Smooth muscle cell (in vitro differentiated cells): ENCODE data around the gene CDC20. TPM values are rescaled to one million over a fixed set of nuclear protein-coding genes. Genes with fewer than 3 reads are reported as not detected.

Experiments
- DNase-seq: peaks from one replicate; lab custom pipeline; 2025; ENCODE audit not compliant: unreplicated experiment; lab: John Stamatoyannopoulos, UW
- H2AFZ ChIP-seq: fragments of 200-600 bp; sonication (generic); 2 replicates; pipeline ENCODE4 v1.6.0; 2016; ENCODE audit warnings: antibody characterized with exemption, low read depth, mild to moderate bottlenecking
- H3F3A ChIP-seq: fragments of 200-600 bp; sonication (generic); 2 replicates; pipeline ENCODE4 v1.6.0; 2017; ENCODE audit warnings: antibody characterized with exemption, low read depth
- H3K27ac ChIP-seq: fragments of 200-600 bp; sonication (generic); 2 replicates; pipeline ENCODE4 v1.5.1; 2016; ENCODE audit warnings: low read depth, mild to moderate bottlenecking
- H3K27me3 ChIP-seq: fragments of 200-600 bp; sonication (generic); 2 replicates; pipeline ENCODE4 v1.6.1; 2016; ENCODE audit warnings: low read depth, mild to moderate bottlenecking
- H3K36me3 ChIP-seq: fragments of 200-600 bp; sonication (generic); 2 replicates; pipeline ENCODE4 v1.5.1; 2016; ENCODE audit warnings: low read depth
- H3K4me1 ChIP-seq: fragments of 200-600 bp; sonication (generic); 2 replicates; pipeline ENCODE4 v1.5.1; 2016; ENCODE audit warnings: low read depth
- H3K4me2 ChIP-seq: fragments of 200-600 bp; sonication (generic); 2 replicates; pipeline ENCODE4 v1.6.0; 2016; ENCODE audit warnings: mild to moderate bottlenecking
- H3K4me3 ChIP-seq: fragments of 200-600 bp; sonication (generic); 2 replicates; pipeline ENCODE4 v1.5.1; 2016; ENCODE audit warnings: mild to moderate bottlenecking
- H3K79me2 ChIP-seq: fragments of 200-600 bp; sonication (generic); 2 replicates; pipeline ENCODE4 v1.6.0; 2016; ENCODE audit warnings: low read depth, mild to moderate bottlenecking
- H3K9ac ChIP-seq: fragments of 200-600 bp; sonication (generic); 2 replicates; pipeline ENCODE4 v1.6.0; 2016; ENCODE audit warnings: low read depth
- H3K9me3 ChIP-seq: fragments of 200-600 bp; sonication (generic); replicated peaks from 2 replicates; pipeline ENCODE4 v1.5.1; 2016; ENCODE audit warnings: low read depth
- H4K20me1 ChIP-seq: fragments of 200-600 bp; sonication (generic); 2 replicates; pipeline ENCODE4 v1.6.0; 2016; ENCODE audit warnings: low read depth
- WGBS: methylation state at CpG from one replicate; pipeline ENCODE4 v1.1.7; 2016; ENCODE audit warnings: low lambda C conversion rate; 5-methylcytosine and 5-hydroxymethylcytosine counted together
- polyA plus RNA-seq: library from polyadenylated mRNA; unstranded; fragments of >200 nt; fragmentation: Nextera tagmentation; extraction: Ambion mirVana; gene quantifications from 2 replicates; pipeline ENCODE4 v1.2.1, GENCODE V29; 2016
- total RNA-seq: library from RNA; depleted of rRNA; stranded (reverse); fragments of >200 nt; gene quantifications from 2 replicates; pipeline ENCODE4 v1.2.3, GENCODE V29; 2014
- TF ChIP-seq, protein P1 (sequence below): fragments of 200-600 bp; sonication (generic); IDR thresholded peaks from 2 replicates; pipeline ENCODE4 v1.5.1; 2017; ENCODE audit warnings: borderline replicate concordance, mild to moderate bottlenecking, antibody characterized with exemption; ENCODE audit not compliant: insufficient read depth, poor library complexity, severe bottlenecking

The CDC20 gene
- total and polyA plus RNA-seq, 2 experiments from 2014 or later, result 17.4 to 18.7 TPM

DNA sequence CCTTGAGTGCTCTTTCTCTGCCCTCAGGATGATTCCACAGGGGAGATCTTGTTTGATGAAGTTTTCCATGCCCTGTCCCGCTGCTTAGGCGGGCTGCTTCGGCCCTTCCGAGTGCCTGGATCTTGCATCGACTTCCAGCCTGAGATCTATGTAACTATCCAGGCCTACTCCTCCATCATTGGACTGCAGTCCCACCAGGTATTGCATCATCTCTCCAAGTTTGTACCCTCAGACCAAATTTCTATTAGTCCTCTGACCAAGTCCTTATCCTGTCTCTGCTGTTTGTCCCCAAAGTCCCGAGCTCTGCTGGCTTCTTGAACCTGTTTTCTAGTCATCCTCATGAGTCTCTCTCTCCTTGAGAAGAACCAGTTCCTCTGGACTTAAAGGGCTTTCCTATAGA lies 45.6 kb downstream of the CDC20 start:
- Histone ChIP-seq H3F3A (no peaks in the 10 kb centered on the region), H3K9me3 (no peaks in the 10 kb centered on the region), H3K4me2 (no peak overlapping the region), H3K4me3 (no peak overlapping the region), H3K27ac (no peak overlapping the region), H3K36me3 (peaks cover 4% of the 10 kb centered on the region), H3K9ac (no peak overlapping the region), H2AFZ (no peak overlapping the region), H3K79me2 (peaks cover 3% of the 10 kb centered on the region), H3K4me1 (no peaks in the 10 kb centered on the region), H4K20me1 (peaks cover 67% of the 10 kb centered on the region), H3K27me3 (no peaks in the 10 kb centered on the region)
- WGBS, result 96% methylated on average over 6 of the region's 6 CpGs
- TF ChIP-seq, protein P1, sequence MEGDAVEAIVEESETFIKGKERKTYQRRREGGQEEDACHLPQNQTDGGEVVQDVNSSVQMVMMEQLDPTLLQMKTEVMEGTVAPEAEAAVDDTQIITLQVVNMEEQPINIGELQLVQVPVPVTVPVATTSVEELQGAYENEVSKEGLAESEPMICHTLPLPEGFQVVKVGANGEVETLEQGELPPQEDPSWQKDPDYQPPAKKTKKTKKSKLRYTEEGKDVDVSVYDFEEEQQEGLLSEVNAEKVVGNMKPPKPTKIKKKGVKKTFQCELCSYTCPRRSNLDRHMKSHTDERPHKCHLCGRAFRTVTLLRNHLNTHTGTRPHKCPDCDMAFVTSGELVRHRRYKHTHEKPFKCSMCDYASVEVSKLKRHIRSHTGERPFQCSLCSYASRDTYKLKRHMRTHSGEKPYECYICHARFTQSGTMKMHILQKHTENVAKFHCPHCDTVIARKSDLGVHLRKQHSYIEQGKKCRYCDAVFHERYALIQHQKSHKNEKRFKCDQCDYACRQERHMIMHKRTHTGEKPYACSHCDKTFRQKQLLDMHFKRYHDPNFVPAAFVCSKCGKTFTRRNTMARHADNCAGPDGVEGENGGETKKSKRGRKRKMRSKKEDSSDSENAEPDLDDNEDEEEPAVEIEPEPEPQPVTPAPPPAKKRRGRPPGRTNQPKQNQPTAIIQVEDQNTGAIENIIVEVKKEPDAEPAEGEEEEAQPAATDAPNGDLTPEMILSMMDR, result no peak
- no peak for DNase-seq

DNA sequence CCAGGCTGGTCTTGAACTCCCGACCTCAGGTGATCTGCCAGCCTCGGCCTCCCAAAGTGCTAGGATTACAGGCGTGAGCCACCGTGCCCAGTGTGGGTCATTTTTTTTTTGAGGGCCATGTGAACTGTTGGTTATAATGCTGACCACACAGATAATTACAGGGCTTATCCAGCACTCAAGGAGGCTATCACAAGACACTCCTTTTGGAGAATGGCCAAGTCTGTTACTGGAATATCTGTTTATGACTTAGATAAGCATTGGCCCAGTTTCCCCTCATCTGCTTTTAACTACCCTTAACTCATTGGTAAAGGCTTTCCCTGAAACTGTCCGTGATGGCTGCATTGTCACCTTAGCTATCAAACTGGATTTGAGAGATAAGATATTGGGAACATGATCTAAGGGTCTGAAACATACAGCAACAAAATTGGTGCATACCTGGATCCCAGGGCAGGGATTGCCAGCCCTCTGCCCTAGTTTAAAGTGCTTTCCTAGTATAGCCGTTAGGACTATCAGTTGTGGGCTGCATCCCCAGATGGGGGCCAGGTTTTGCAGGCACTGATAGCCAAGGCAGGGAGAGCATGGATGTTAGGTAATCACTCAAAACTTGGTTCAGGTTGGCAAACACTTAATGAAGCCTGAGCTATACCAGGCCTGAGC lies 46.6 kb downstream of the CDC20 start:
- no peak overlapping the region for H3K4me2 ChIP-seq
- TF ChIP-seq, protein P1, result no peak
- no peak overlapping the region for H3K27ac ChIP-seq
- H3K9ac ChIP-seq, result no peak overlapping the region
- H3K36me3 ChIP-seq, result peaks cover 4% of the 10 kb centered on the region
- H3K4me1 ChIP-seq, result no peaks in the 10 kb centered on the region
- WGBS, result 51% methylated on average over 6 of the region's 6 CpGs
- no peaks in the 10 kb centered on the region for H3K9me3 ChIP-seq
- no peaks in the 10 kb centered on the region for H3K79me2 ChIP-seq
- DNase-seq, result no peak
- no peaks in the 10 kb centered on the region for H3K27me3 ChIP-seq
- no peak overlapping the region for H2AFZ ChIP-seq
- no peak overlapping the region for H3K4me3 ChIP-seq
- no peaks in the 10 kb centered on the region for H3F3A ChIP-seq
- peaks cover 57% of the 10 kb centered on the region for H4K20me1 ChIP-seq

DNA sequence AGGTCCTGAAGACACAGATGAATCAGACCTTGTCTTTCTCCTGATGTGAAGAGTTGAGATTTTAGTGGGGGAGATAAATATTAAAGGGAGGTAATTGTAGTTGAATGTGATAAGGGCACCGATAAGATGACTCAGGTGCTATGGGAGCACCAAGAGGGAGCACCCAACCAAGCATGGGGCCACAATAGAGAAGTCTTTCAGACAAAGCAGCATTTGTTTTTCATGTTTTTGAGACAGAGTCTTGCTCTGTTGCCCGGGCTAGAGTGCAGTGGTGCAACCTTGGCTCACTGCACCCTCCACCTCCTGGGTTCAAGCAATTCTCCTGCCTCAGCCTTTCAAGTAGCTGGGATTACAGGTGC lies 47.1 kb downstream of the CDC20 start:
- H2AFZ ChIP-seq, result no peak overlapping the region
- peaks cover 4% of the 10 kb centered on the region for H3K36me3 ChIP-seq
- no peak overlapping the region for H3K9ac ChIP-seq
- no peak overlapping the region for H3K27ac ChIP-seq
- H3F3A ChIP-seq, result no peaks in the 10 kb centered on the region
- TF ChIP-seq, protein P1, result no peak
- no peak for DNase-seq
- WGBS, result 90% methylated on average over 2 of the region's 2 CpGs
- H3K4me2 ChIP-seq, result no peak overlapping the region
- H3K79me2 ChIP-seq, result no peaks in the 10 kb centered on the region
- H3K4me3 ChIP-seq, result no peak overlapping the region
- peaks cover 53% of the 10 kb centered on the region for H4K20me1 ChIP-seq
- H3K4me1 ChIP-seq, result no peaks in the 10 kb centered on the region
- H3K27me3 ChIP-seq, result no peaks in the 10 kb centered on the region
- H3K9me3 ChIP-seq, result no peaks in the 10 kb centered on the region

DNA sequence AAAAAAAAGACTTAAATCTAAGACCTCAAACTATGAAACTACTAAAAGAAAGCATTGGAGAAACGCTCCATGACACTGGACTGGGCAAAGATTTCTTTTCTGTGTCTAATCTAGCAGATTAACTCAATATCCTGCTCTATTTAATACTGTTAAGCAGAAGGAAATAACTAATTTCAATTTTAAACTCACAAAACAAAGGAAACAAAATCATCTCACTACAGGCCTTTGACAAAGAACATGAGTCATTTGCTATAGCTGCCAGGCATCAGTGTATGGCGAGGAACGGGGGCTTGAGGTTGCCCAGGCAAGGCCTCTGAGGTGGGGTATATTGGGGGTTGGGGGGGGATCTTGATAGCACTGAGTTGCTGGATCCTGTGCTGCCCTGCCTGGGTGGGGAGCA lies 51.8 kb downstream of the CDC20 start:
- Histone ChIP-seq H3K9me3 (no peaks in the 10 kb centered on the region), H3K27ac (no peak overlapping the region), H4K20me1 (peaks cover 10% of the 10 kb centered on the region), H3K27me3 (no peaks in the 10 kb centered on the region), H3K4me3 (no peak overlapping the region), H3K9ac (no peak overlapping the region), H3K4me1 (no peaks in the 10 kb centered on the region), H3K79me2 (no peaks in the 10 kb centered on the region), H3K4me2 (no peak overlapping the region), H3F3A (no peaks in the 10 kb centered on the region), H2AFZ (no peak overlapping the region), H3K36me3 (peaks cover 2% of the 10 kb centered on the region)
- TF ChIP-seq, protein P1, result no peak
- WGBS, result 100% methylated on average over 3 of the region's 3 CpGs
- DNase-seq, result no peak
